Keratinocyte (primary cell): Measurements from ENCODE around the gene KLC4.

Source experiments
- CTCF ChIP-seq, 3 experiments: IDR thresholded peaks in 1 of 3; conservative IDR thresholded peaks in 1 of 3; optimal IDR thresholded peaks in 1 of 3; 2 replicates in 2 of 3; 3 replicates in 1 of 3; pipeline versions ENCODE3 to v1.5.1; 2011; ENCODE audit warnings: low read length in 3 of 3, mild to moderate bottlenecking in 3 of 3, moderate library complexity in 2 of 3, control low read depth in 1 of 3, inconsistent platforms in 1 of 3; ENCODE audit not compliant: insufficient read depth in 2 of 3; ENCODE audit errors: extremely low read depth in 1 of 3
- EZH2 ChIP-seq: IDR thresholded peaks from one replicate; pipeline ENCODE4 v1.6.1; 2012; ENCODE audit warnings: inconsistent platforms, mild to moderate bottlenecking, low read length, moderate library complexity

GRCh38 chr6:43036712-43037111 is 22.7 kb upstream of the KLC4 start:
- TF ChIP-seq CTCF (optimal IDR thresholded peaks at IDR 0.05 in 1 of 3, IDR thresholded peaks at IDR 0.05 in 1 of 3, conservative IDR thresholded peaks at IDR 0.05 in 1 of 3; ENCODE audit: extremely low read depth in 1 of 3, insufficient read depth in 2 of 3, low read length in 3 of 3) (no peak), EZH2 (no peak)
